HG02885 (cell line): ENCODE results near the gene CHKA.

Experiments
- ATAC-seq: cut with Tn5 transposase; IDR thresholded peaks from one replicate; pipeline ENCODE4 v1.9.1; 2021; ENCODE audit warnings: mild to moderate bottlenecking; ENCODE audit not compliant: unreplicated experiment, poor library complexity

The CHKA gene

DNA sequence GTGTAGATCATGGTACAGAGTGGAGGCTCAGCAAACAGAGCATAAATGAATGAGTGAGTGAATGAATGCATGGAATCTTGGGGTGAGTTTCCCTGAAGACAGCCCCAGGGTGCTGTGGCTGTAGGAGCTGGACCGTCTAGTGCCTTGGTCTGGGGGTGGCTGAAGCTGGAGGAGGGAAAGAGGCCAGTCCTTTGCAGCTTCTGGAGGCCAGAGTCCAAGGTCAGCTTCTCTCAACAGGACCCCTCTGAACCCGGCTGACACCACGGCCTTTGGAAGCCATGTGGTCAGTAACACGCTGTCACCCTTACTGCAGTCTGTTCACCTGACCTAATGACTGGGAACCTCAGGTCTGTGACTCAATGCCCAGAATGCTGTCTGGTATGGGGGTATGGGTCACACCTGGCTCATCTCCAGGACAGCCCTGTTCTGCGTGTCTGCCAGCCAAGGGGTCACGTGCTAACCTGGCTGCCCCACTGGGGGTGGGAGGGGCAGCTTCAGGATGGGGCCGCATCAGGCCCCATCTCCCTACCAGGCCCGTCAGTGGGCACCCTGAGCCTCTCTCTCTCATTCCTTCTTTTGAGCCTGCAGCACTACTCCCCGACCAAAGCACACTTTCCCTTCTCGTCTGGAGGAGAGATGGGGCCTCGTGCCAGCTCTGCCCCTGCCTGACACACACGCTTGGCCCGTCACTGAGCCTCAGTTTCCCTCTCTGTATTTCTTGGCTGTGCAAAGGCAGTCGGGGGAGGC lies 24.1 kb upstream of the CHKA start:
- no peak for ATAC-seq

DNA sequence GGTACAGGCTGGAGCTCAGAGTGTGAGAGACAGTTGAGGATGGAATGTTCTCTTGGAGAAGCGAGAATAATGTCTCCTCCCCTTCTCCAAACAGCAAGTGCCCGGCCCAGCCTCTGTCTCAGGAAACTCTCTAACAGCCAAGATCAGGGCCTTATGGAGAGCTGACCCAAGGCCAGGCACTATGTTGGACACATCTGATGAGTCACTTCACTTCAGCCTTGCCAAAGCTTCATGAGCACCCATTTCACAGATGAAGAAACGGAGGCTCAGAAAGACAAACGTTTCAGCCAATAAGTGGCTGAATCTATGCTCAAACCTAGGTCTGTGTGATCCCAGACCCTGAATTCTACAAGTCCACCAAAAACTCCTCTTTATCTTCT lies 22.1 kb upstream of the CHKA start:
- no peak for ATAC-seq

DNA sequence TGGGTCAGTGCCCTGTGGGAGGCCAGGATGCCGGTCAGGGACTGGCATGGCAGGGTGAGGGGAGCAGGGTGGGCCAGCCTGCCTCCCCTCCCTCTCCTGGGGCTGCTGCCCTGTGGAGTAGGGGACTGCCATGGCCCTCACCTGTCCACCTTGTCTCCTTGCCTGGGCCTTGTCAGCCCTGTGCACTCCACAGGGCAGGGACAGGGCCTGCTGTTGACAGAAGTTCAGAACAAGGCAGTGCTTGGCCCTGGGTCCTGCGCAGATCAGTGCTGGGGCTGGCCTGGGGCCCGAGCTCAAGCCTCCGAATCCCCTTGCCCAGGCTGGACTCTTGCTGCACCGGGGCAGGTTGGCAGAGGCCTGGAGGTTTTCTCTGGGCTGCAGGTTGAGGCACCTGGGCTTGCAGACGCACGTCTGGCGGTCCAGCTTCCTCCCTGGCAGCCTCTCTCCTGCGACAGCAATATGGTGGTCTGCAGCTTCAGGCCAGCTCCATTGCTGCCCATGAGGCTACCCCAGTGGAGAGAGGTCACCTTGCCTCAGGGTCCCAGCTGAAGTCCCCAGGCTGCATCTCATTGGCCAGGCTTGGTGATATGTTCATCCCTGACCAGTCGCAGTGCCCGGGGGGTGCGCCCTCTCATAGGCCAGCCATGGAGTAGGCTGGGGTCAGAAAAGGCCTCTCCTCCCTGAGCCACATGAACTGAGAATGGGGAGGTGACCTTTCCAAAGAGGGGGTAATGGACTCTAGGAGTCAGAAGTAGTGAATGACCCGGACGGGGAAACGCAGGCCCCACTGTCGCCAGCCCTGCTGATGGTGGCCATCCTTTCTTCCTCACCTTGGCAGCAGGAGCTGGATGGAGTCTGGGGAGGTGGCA lies 21.5 kb upstream of the CHKA start:
- ATAC-seq: no peak

DNA sequence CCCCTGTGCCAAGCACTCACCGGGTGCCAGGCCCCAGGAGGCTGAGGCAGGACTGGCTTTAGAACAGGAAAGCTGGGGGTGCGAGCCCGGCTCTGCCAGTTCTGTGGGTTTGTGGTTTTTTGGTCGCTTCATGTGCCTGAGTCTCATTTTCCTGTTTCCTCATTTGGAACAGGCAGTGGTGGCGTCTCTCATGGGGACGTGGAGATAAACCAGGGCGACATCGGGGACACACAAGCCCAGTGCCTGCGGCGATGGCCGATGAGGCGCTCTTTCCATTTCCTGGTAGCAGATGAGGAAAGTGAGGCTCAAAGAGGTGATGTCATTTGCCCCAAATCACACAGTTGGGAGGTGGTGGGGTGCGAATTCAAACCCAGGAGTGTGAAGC lies 20.8 kb upstream of the CHKA start:
- ATAC-seq: no peak

DNA sequence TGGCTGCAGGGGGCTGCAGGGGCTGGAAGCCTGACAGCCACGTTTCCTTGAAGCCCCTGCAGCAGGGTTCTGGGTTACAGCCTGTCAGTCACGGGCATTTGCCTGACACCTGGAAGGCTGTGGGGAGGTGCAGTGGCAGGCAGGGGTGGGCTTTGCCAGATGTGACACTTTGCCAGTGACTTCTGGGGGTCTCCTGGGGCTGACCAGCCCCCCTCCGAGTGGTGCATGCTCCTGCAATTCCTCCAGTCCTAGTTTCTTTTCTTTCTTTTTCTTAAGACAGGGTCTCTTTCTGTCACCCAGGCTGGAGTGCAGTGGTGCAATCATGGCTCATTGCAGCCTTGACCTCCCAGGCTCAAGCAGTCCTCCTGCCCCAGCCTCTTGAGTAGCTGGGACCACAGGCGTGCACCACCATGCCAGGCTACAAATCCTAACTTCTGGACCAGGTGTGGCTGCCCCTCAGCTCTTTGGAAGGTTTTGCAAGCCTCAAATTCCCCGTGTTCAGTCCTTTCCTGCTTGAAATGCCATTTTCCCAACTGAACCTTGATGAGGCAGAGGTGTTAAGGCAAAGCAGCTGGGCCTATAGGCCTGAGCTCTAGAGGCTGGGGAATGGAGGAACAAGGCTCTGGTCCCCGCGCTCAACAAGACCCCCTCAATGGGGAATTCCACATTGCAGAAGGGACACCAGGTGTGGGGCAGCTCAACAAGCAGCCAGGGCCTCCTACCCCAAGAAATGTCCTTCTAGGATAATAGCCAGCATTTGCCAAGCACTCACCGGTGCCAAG lies 20.2 kb upstream of the CHKA start:
- no peak for ATAC-seq

DNA sequence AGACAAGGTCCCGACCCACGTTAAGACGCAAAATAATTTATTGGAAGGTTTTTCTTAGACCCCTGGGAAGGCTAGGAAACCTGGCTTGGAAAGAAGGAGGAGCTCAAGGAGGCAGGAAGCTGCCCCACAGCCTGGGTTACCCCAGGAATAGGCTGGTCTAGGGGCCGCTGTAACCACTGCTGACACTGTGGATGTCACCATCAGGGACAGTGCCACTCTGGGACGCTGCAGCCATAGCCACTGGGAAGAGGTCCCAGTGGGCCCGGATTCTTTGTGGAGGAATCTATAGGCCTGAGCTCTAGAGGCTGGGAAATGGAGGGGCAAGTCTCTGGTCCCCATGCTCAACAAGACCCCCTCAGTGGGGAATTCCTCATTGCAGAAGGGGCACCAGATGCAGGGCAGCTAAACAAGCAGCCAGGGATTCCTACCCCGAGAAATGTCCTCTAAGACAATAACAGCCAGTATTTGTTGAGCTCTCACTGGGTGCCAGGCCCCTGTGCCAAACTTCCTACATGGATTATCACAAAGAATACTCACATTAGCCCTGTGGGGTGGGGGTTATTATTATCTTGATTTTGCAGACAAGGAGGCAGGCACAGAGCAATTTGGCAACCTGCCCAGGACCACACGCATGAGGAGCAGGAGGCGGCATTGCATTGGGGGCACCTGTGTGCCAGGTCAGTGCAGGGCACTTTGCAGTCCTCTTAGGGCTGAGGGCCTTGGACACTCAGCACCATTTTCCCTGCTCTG lies 19.5 kb upstream of the CHKA start:
- ATAC-seq: no peak

DNA sequence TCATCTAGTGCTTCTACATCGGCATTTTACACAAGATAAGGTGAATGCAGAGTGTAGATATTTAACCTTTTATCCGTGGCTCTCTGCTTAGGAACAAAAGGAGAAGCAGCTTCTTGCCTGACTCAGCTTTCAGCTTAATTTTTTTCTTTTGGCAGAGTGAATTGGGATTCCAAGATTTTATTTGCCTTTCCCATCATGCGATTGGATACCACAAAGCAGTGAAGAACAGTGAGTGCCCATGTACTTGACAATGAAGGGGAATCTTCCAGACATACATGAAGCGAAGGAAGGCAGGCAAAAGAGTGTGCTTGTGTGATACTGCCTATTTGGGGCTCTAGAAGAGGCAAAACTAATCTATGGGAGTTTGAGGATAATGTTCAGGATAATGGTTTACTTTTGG lies 17.0 kb upstream of the CHKA start:
- no peak for ATAC-seq

DNA sequence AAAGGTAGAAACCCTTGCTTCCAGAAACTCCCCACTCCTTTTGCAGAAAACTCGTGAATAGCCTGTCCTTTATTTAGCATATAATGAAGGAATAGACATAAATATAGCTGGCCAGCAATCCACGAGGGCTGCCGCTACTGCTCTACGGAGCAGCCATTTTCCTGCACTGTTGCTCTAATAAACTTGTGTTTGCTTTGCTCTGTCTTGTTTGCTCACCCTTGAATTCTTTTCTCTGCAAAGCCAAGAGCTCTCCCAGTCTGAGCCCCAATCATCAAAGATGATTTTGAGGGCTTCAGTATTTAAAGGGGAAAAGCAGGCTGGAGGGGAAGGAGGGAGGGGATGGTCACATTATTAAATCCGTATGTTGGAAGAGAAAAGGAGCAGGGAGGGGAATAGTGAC lies 16.6 kb upstream of the CHKA start:
- no peak for ATAC-seq

DNA sequence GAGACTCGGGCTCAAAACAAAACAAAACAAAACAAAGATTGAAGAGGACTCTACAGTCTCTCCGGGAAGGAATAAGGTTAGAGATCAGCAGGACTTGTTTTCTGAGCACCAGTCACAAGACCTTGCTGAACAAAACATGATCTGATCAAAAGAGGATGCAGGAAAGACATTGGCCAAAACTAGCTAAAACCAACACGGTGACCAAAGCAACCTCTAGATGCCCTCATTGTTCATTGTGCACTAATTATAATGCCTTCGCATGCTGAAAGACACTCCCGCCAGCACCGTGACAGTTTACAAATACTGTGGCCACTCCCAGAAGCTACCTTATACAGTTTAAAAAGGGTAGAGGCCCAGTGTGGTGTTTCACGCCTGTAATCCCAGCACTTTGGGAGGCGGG lies 15.7 kb upstream of the CHKA start:
- ATAC-seq: no peak

DNA sequence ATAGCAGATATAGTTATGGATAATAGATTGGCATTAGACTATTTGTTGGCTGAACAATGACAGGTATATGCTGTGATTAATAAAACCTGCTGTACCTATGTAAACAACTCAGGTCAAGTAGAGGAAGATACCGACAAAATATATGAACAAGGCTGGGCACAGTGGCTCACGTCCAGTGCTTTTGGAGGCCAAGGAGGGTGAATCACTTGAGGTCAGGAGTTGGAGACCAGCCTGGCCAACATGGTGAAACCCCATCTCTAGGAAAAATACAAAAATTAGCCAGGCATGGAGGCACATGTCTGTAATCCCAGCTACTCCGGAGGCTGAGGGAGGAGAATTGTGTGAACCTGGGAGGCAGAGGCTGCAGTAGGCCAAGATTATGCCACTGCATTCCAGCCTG lies 14.0 kb upstream of the CHKA start:
- ATAC-seq: no peak

DNA sequence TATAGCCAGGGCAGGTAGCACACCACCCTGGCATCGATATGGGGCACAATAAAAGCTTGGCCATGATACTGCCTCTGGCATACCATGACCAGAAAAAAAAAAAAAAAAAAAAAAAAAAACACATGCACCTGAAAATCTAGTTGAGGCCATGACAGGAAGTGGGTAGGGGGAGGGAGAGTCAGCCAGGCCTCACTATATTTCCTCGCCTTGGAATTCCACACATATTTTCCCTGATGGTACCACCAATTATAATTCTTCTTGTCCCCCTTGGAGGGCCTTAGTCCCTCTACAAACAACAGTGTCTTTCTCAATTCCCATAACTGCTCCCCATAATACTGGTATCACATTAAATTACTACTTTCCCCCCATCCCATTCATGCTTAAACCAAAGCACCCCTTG lies 12.6 kb upstream of the CHKA start:
- ATAC-seq: no peak

DNA sequence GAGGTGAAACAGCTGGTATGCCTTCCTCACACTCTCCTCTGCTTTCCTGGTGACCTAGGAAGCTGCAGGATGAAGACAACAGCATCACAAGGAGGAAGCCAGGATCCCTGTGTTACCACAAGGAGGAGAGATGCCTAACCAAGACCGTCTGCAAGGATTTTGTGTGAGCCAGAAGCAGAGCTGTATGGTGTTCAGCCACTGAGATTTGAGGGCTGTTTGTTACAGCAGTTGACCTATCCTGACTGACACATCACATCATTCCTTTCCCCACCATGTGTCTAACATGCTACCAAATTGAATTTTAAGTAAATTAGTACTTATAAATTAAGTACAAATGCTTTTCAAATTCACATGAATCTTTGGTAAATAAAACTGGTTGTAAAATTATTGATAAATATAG lies 8.9 kb upstream of the CHKA start:
- ATAC-seq: no peak

DNA sequence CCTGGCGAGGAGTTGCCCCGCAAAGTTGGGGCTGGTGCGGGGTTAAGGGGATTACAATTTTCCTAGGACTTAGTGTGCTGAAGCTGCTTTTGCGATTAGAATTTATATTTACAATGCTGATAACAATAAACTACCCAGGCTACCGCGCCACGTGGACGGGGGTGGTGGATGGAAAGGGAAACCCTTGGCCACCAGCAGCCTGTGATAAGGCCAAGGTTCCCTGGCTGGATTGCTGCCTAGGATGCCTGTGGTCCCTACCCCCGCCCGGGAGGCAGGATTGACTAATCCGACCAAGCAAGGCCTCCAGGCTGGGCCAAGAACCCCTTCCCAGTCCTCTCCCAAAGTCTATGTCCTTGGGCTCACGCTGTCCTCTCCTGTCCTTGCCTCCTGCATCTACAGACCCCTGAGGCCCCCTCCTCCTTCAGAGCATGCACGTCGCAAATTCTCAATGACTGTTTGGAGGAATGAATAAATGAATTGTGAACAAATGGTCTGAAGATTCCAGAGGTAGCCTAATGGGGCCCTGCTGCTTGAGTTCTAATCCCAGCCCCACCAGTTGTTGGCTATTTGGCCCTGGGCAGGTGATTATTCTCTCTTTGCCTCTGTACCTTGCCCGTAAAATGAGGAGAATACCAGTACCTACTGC lies 7.6 kb upstream of the CHKA start:
- ATAC-seq: no peak

DNA sequence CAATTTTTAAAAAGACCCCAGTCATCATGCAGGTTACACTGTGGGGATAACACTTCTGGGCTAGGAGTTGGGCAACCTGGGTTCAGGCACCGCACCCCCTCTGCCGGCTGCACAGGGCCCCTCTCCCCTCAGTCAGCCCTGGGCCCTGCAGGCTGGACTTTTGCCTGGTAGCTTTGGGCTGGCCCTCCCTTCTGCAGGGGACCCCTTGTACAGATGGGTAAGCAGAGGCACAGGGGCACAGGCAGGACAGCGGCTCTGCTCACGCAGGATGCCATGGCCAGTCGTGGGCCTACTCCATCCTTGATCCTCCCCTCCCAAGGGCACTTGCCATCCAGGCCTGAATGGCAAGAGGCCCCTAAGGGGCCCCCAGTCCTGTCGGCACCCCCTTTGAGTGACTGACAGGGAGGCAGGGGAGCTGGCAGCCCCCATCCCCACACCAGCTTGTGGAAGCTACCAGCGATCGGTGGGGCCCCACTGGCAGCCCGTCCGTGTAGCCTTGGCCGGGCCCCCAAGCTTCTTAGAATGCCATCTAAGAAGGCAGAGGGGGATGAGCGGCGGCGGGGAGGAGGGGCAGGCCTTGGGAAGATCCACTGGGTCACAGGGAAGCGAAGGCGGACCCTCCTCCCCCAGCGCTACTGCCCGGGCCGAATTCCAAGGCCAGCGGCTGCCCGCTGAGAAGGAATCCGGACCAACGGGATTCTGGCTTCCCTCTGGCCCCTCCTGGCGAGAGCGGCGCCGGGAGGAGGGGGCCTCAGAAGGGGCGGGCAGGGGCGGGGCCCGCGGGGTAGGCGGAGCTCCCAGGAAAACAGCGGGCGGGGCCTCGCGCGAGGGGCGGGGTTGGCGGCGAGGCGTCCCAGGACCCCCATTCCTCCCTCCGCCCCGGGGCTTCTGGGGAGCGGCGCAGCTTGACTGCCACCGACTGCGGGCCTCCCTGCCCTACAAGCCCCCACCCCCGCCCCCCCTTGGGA lies 6.8 kb upstream of the CHKA start:
- no peak for ATAC-seq

DNA sequence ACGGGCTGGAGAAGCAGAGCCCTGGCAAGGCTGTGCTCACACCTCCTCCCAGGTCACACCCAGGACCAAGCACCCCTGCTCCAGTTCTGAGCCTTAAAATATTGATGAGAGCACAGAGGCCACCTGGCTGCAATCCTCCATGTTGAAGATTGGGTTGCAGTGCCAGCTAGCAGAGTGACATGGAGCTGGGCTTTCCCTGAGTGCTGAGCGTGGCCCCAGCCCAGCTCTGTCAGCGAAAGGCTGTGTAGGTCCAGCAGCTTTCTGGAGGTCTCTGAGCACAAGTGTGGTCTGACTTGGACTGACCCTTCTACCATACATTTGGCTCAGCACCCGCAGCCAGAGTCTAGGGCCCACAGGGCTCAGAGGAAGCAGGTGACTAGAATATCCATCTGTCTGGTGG lies 4.0 kb upstream of the CHKA start:
- no peak for ATAC-seq

DNA sequence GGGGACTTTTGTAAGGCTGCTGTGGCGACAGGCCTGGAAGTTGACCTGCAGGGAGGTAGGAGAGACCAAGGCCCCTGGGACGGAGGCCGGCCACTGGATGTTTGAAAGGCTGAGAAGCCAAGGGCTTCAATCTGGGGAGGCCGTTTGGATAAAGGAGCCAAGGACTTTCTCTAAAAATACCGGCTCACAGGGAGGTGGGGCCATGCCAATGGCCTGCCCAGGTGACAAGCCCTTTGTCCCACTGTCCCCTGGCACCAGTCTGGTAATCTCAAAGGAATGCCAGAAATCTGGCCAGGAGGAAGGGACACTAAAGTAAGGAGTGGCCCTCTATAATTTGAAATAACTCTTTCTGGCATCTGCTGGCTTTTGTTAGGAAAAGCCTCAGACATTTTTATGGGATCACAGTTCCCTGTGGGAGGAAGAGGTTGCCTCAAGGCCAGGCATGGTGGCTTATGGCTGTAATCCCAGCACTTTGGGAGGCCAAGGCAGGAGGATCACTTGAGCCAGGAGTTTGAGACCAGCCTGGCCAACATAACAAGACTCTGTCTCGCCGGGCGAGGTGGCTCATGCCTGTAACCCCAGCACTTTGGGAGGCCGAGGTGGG lies 1.9 kb upstream of the CHKA start:
- no peak for ATAC-seq

DNA sequence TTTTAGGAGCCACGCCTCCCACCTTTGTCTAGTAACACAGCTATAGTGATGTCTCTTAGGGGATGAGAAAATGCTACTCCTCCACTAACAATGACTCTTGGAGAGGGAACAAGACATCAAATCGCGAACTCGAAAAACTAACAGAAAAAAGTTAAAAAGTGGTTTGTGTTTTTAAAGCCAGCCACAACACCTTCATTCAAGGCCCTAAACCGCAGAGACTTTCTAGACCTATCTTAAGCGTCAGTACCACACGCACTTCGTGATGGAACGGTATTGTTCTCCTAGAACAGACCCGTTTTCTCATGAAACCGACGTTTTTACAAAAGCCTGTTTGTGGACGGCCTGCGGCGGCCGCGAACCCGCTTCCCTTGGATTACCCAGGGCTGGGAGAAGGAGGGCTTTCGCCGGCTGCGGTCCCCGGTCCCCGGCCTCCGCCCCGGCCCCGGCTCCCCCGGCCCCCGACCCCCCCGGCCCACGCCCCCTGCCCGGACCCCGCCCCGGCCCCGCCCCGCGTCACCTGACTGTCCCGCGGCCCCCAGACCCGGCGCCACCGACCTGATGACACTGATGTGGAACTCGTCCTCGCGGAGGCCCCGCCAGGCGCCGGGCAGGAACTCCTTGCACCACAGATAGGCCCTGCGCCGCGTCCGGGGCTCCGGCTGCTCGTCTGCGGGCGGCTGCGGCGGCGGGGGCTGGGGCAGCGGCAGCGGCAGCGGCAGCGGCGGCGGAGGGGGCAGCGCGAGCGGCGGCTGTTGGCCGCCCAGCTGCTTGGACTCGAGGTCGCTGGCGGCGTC lies 718 bp downstream of the CHKA start:
- ATAC-seq: peak; percentile 23
